ENCODE results near the gene CADM4. TPM values are rescaled to one million over a fixed set of nuclear protein-coding genes. Genes with fewer than 3 reads are reported as not detected.

Gene CADM4
- polyA plus RNA-seq, 1 of the 3 experiments (the other 2 are of a cell fraction), result 28.9 TPM

DNA sequence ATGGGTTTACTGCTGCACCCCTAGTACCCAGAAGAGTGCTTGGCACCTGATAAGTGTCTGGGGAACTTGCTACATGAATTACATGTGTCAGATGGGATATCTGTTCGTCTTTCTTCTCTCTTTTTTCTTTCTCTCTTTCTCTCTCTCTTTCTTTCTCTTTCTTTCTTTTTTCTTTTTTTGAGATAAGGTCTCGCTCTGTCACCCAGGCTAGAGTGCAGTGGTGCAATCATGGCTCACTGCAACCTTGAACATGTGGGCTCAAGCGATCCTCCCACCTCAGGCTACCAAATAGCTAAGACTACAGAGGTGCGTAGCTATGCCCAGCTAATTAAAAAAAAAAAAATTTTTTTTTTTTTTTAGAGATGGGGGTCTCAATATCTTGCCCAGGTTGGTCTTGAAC is 6.1 kb downstream of the CADM4 start:
- ChIA-PET POLR2A (no interaction called here), CTCF (no interaction called here)
- TF ChIP-seq EP300 (IDR thresholded peaks at IDR 0.05; ENCODE audit: borderline replicate concordance in 1 of 2, low read depth in 1 of 2, low read length in 1 of 2) (no peak), MAX (IDR thresholded peaks at IDR 0.05; ENCODE audit: low read depth) (no peak)
- Histone ChIP-seq H2AFZ (ENCODE audit: low read depth) (no peak overlapping the region), H3K27ac (ENCODE audit: low read depth in 2 of 2, low read length in 1 of 2) (no peak overlapping the region), H3K9me2 (no peaks in the 10 kb centered on the region), H3K9ac (no peak overlapping the region), H3K27me3 (ENCODE audit: insufficient read depth) (no peaks in the 10 kb centered on the region), H3K9me3 (no peaks in the 10 kb centered on the region), H3K4me1 (ENCODE audit: control insufficient read depth in 1 of 2, insufficient read depth in 2 of 2, low read depth in 1 of 2, low read length in 1 of 2) (peaks cover 0 to 3% of the 10 kb centered on the region in 2 experiments; a peak in 1 of 4 replicates), H3K4me3 (ENCODE audit: low read depth in 2 of 2, low read length in 1 of 2) (no peak overlapping the region), H3K4me2 (no peak overlapping the region), H3F3A (replicated peaks; ENCODE audit: insufficient read depth) (peaks cover 4% of the 10 kb centered on the region), H3K79me2 (ENCODE audit: insufficient read depth) (no peaks in the 10 kb centered on the region), H4K20me1 (ENCODE audit: insufficient read depth) (no peaks in the 10 kb centered on the region), H3K36me3 (replicated peaks in 1 of 2; ENCODE audit: control insufficient read depth in 1 of 2, insufficient read depth in 2 of 2, low read length in 1 of 2) (no peaks in the 10 kb centered on the region)
- WGBS (ENCODE audit: low lambda C conversion rate), result 92% methylated on average over 4 of the region's 4 CpGs
- DNase-seq, result no peak

DNA sequence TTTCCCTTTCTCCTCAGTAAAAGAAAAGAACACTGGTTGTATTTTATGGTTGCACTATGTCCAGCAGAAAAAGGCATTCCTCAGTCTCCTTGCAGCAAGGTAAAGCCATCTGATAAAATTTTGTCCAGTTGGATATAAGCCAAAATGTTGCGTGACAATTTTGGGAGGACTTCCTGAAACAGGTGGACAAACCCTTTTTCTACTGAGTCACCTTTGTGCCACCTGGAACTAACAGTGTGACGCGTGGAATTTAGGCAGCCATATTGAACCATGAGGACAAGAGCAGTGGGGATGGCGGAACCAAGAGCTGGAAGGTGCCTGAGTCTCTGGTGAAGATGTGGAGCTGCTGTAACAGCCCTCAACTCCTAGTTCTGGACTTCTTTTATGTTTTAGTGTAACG is 8.2 kb downstream of the CADM4 start:
- Histone ChIP-seq H3K36me3 (replicated peaks in 1 of 2; ENCODE audit: control insufficient read depth in 1 of 2, insufficient read depth in 2 of 2, low read length in 1 of 2) (no peaks in the 10 kb centered on the region), H4K20me1 (ENCODE audit: insufficient read depth) (no peaks in the 10 kb centered on the region), H3K27ac (ENCODE audit: low read depth in 2 of 2, low read length in 1 of 2) (no peak overlapping the region), H3K27me3 (ENCODE audit: insufficient read depth) (no peaks in the 10 kb centered on the region), H3K9me3 (no peaks in the 10 kb centered on the region), H3F3A (replicated peaks; ENCODE audit: insufficient read depth) (no peaks in the 10 kb centered on the region), H3K4me1 (ENCODE audit: control insufficient read depth in 1 of 2, insufficient read depth in 2 of 2, low read depth in 1 of 2, low read length in 1 of 2) (no peaks in the 10 kb centered on the region; a peak in 1 of 4 replicates), H3K9me2 (no peaks in the 10 kb centered on the region), H3K4me3 (ENCODE audit: low read depth in 2 of 2, low read length in 1 of 2) (no peak overlapping the region), H3K79me2 (ENCODE audit: insufficient read depth) (no peaks in the 10 kb centered on the region), H2AFZ (ENCODE audit: low read depth) (no peak overlapping the region), H3K4me2 (no peak overlapping the region), H3K9ac (no peak overlapping the region)
- ChIA-PET CTCF (interaction anchor here (0.8 kb wide), 1 partner anchor 184 kb away, joined by 3 read pairs; no protein-coding TSS in a partner anchor), POLR2A (no interaction called here)
- 95% methylated on average over 5 of the region's 5 CpGs for WGBS (ENCODE audit: low lambda C conversion rate)
- TF ChIP-seq RCOR1 (IDR thresholded peaks at IDR 0.05; ENCODE audit: low read length) (no peak), USF2 (IDR thresholded peaks at IDR 0.05; ENCODE audit: borderline replicate concordance, low read depth, low read length) (no peak), FOSL2 (IDR thresholded peaks at IDR 0.05; ENCODE audit: borderline replicate concordance, low read depth) (no peak), YY1 (IDR thresholded peaks at IDR 0.05; ENCODE audit: low read depth) (no peak), NRF1 (IDR thresholded peaks at IDR 0.05; ENCODE audit: low read depth, low read length) (no peak)
- TF ChIP-seq, protein P1, sequence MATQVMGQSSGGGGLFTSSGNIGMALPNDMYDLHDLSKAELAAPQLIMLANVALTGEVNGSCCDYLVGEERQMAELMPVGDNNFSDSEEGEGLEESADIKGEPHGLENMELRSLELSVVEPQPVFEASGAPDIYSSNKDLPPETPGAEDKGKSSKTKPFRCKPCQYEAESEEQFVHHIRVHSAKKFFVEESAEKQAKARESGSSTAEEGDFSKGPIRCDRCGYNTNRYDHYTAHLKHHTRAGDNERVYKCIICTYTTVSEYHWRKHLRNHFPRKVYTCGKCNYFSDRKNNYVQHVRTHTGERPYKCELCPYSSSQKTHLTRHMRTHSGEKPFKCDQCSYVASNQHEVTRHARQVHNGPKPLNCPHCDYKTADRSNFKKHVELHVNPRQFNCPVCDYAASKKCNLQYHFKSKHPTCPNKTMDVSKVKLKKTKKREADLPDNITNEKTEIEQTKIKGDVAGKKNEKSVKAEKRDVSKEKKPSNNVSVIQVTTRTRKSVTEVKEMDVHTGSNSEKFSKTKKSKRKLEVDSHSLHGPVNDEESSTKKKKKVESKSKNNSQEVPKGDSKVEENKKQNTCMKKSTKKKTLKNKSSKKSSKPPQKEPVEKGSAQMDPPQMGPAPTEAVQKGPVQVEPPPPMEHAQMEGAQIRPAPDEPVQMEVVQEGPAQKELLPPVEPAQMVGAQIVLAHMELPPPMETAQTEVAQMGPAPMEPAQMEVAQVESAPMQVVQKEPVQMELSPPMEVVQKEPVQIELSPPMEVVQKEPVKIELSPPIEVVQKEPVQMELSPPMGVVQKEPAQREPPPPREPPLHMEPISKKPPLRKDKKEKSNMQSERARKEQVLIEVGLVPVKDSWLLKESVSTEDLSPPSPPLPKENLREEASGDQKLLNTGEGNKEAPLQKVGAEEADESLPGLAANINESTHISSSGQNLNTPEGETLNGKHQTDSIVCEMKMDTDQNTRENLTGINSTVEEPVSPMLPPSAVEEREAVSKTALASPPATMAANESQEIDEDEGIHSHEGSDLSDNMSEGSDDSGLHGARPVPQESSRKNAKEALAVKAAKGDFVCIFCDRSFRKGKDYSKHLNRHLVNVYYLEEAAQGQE (IDR thresholded peaks at IDR 0.05; ENCODE audit: low read depth, low read length), result no peak
- no peak for DNase-seq
